KMS-11 (cell line): ENCODE results near the gene COL26A1.

ENCODE experiments used
- H2AFZ ChIP-seq: fragments of 200-600 bp; sonication (generic); 2 replicates; pipeline ENCODE4 v1.6.1; 2016; ENCODE audit warnings: antibody characterized with exemption, mixed run types, low read depth
- H3K27ac ChIP-seq: fragments of 200-600 bp; sonication (generic); 2 replicates; pipeline ENCODE4 v1.6.1; 2016; ENCODE audit warnings: mild to moderate bottlenecking, mixed run types
- H3K27me3 ChIP-seq: fragments of 200-600 bp; sonication (generic); 2 replicates; pipeline ENCODE4 v1.6.1; 2017; ENCODE audit warnings: mild to moderate bottlenecking, low read depth, mixed run types, moderate library complexity; ENCODE audit not compliant: insufficient read depth
- H3K36me3 ChIP-seq: fragments of 200-600 bp; sonication (generic); 2 replicates; pipeline ENCODE4 v1.6.1; 2017; ENCODE audit warnings: mild to moderate bottlenecking, mixed run types; ENCODE audit not compliant: insufficient read depth
- H3K4me1 ChIP-seq: fragments of 200-600 bp; sonication (generic); 2 replicates; pipeline ENCODE4 v1.6.1; 2016; ENCODE audit warnings: mild to moderate bottlenecking, low read depth, mixed run types; ENCODE audit not compliant: poor library complexity, severe bottlenecking
- H3K4me2 ChIP-seq: fragments of 200-600 bp; sonication (generic); 2 replicates; pipeline ENCODE4 v1.7.0; 2016; ENCODE audit warnings: mild to moderate bottlenecking, mixed run types
- H3K4me3 ChIP-seq: fragments of 200-600 bp; sonication (generic); IDR thresholded peaks from 2 replicates; pipeline ENCODE4 v1.6.1; 2017; ENCODE audit warnings: low read depth, low read length, mixed read lengths; ENCODE audit not compliant: insufficient read depth
- H3K79me2 ChIP-seq: fragments of 200-600 bp; sonication (generic); 2 replicates; pipeline ENCODE4 v1.6.1; 2016; ENCODE audit warnings: low read depth, mixed run types; ENCODE audit not compliant: insufficient read depth
- H3K9ac ChIP-seq: fragments of 200-600 bp; sonication (generic); 2 replicates; pipeline ENCODE4 v1.6.1; 2016; ENCODE audit warnings: mild to moderate bottlenecking, mixed run types
- H4K20me1 ChIP-seq: fragments of 200-600 bp; sonication (generic); 2 replicates; pipeline ENCODE4 v1.6.1; 2016; ENCODE audit warnings: mild to moderate bottlenecking, mixed run types; ENCODE audit not compliant: insufficient read depth
- TF ChIP-seq, protein P1 (sequence below): fragments of 200-600 bp; sonication (generic); conservative IDR thresholded peaks from 2 replicates; pipeline ENCODE4 v1.6.1; 2017; ENCODE audit warnings: low read depth, mild to moderate bottlenecking, antibody characterized with exemption, low read length, moderate library complexity, mixed read lengths

COL26A1 gene

GRCh38 chr7:101362334-101363195 is at the start of gene COL26A1:
COL26A1 (plus strand) TSS chr7:101362875; CDS start chr7:101363033, 158 bp downstream.
- TF ChIP-seq, protein P1, sequence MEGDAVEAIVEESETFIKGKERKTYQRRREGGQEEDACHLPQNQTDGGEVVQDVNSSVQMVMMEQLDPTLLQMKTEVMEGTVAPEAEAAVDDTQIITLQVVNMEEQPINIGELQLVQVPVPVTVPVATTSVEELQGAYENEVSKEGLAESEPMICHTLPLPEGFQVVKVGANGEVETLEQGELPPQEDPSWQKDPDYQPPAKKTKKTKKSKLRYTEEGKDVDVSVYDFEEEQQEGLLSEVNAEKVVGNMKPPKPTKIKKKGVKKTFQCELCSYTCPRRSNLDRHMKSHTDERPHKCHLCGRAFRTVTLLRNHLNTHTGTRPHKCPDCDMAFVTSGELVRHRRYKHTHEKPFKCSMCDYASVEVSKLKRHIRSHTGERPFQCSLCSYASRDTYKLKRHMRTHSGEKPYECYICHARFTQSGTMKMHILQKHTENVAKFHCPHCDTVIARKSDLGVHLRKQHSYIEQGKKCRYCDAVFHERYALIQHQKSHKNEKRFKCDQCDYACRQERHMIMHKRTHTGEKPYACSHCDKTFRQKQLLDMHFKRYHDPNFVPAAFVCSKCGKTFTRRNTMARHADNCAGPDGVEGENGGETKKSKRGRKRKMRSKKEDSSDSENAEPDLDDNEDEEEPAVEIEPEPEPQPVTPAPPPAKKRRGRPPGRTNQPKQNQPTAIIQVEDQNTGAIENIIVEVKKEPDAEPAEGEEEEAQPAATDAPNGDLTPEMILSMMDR = no peak
- peak within 1 kb of the TSS; percentile 10; the same call in 1 of the 2 replicates for H2AFZ ChIP-seq
- no peak within 1 kb of the TSS for H3K27ac ChIP-seq
- H4K20me1 ChIP-seq = no peaks in the 10 kb centered on the region
- H3K27me3 ChIP-seq = peaks cover 34% of the 10 kb centered on the region; the same call in 1 of the 2 replicates
- H3K79me2 ChIP-seq = no peaks in the 10 kb centered on the region
- no peak within 1 kb of the TSS for H3K4me2 ChIP-seq
- no peak within 1 kb of the TSS for H3K4me3 ChIP-seq
- H3K36me3 ChIP-seq = no peaks in the 10 kb centered on the region
- H3K4me1 ChIP-seq = no peaks in the 10 kb centered on the region
- H3K9ac ChIP-seq = no peak within 1 kb of the TSS

DNA sequence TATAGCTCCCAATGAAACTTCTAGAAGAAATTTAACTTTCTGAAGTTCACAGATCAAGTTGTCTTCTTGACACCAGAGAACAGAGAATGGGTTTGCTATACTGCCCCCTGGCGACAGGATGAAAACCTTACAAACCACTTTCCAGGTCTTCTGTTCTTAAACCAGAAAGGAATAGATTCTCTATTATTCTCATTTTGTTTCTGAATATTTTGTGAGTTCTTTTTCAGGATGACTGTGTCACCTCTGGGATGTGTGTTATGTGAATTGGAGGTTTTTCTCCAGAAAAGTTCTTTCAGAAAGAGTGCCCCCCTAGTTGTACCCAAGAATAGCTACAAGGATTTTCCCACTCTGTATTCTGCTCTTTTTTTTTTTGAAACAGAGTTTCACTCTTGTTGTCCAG is 47.3 kb upstream of the COL26A1 start:
- peaks cover 3% of the 10 kb centered on the region; the same call in 1 of the 2 replicates for H3K27me3 ChIP-seq
- no peaks in the 10 kb centered on the region for H3K79me2 ChIP-seq
- H3K4me1 ChIP-seq = no peaks in the 10 kb centered on the region
- H3K4me2 ChIP-seq = no peak overlapping the region
- no peak overlapping the region for H2AFZ ChIP-seq
- H4K20me1 ChIP-seq = no peaks in the 10 kb centered on the region
- H3K36me3 ChIP-seq = no peaks in the 10 kb centered on the region
- no peak overlapping the region for H3K27ac ChIP-seq
- no peak overlapping the region for H3K9ac ChIP-seq
- TF ChIP-seq, protein P1 = peak; percentile 83
- H3K4me3 ChIP-seq = no peak overlapping the region

GRCh38 chr7:101319401-101319800 is 43.3 kb upstream of the COL26A1 start:
- H3K4me3 ChIP-seq = no peak overlapping the region
- H3K4me2 ChIP-seq = no peak overlapping the region
- peaks cover under 1% of the 10 kb centered on the region; the same call in 1 of the 2 replicates for H3K27me3 ChIP-seq
- TF ChIP-seq, protein P1 = no peak
- H3K4me1 ChIP-seq = no peaks in the 10 kb centered on the region
- no peak overlapping the region for H3K27ac ChIP-seq
- no peak overlapping the region for H2AFZ ChIP-seq
- no peaks in the 10 kb centered on the region for H4K20me1 ChIP-seq
- no peaks in the 10 kb centered on the region for H3K79me2 ChIP-seq
- H3K9ac ChIP-seq = no peak overlapping the region
- H3K36me3 ChIP-seq = no peaks in the 10 kb centered on the region

- H2AFZ ChIP-seq = peak within 1 kb of the TSS; percentile 100
- H3K9ac ChIP-seq = peak within 1 kb of the TSS; percentile 34; the same call in 1 of the 2 replicates
- no peak within 1 kb of the TSS for H3K4me3 ChIP-seq
- H3K27me3 ChIP-seq = peaks cover 12% of the 10 kb centered on the region
- no peaks in the 10 kb centered on the region for H4K20me1 ChIP-seq
- peak within 1 kb of the TSS; percentile 80 for H3K4me2 ChIP-seq
- no peaks in the 10 kb centered on the region for H3K4me1 ChIP-seq
- no peaks in the 10 kb centered on the region for H3K36me3 ChIP-seq
- TF ChIP-seq, protein P1 = no peak
- H3K79me2 ChIP-seq = no peaks in the 10 kb centered on the region
- H3K27ac ChIP-seq = no peak within 1 kb of the TSS
Observed at GRCh38 chr7:101321491-101322401, 40.9 kb upstream of the COL26A1 start, which contains the start of gene IFT22. IFT22 (minus strand) TSS chr7:101321812; CDS start chr7:101321709, 103 bp downstream.
